GM12873 (cell line): ENCODE results near the gene P2RY6.
A peak's percentile ranks its signal among the peaks of the same experiment; 100 is the strongest.

Experiments
- TF ChIP-seq, protein P1 (sequence below): IDR thresholded peaks from 2 replicates; pipeline ENCODE4 v1.5.1; 2012; ENCODE audit warnings: low read depth, mild to moderate bottlenecking, moderate library complexity, low read length, control low read depth; ENCODE audit not compliant: insufficient read depth; ENCODE audit errors: missing control alignments

P2RY6 gene

GRCh38 chr11:73248526-73249185 is 23.5 kb upstream of the P2RY6 start:
- TF ChIP-seq, protein P1, sequence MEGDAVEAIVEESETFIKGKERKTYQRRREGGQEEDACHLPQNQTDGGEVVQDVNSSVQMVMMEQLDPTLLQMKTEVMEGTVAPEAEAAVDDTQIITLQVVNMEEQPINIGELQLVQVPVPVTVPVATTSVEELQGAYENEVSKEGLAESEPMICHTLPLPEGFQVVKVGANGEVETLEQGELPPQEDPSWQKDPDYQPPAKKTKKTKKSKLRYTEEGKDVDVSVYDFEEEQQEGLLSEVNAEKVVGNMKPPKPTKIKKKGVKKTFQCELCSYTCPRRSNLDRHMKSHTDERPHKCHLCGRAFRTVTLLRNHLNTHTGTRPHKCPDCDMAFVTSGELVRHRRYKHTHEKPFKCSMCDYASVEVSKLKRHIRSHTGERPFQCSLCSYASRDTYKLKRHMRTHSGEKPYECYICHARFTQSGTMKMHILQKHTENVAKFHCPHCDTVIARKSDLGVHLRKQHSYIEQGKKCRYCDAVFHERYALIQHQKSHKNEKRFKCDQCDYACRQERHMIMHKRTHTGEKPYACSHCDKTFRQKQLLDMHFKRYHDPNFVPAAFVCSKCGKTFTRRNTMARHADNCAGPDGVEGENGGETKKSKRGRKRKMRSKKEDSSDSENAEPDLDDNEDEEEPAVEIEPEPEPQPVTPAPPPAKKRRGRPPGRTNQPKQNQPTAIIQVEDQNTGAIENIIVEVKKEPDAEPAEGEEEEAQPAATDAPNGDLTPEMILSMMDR: no peak

- TF ChIP-seq, protein P1: no peak
Observed at GRCh38 chr11:73249304-73249703, 22.8 kb upstream of the P2RY6 start.

- TF ChIP-seq, protein P1: no peak
Observed at GRCh38 chr11:73249853-73250783, 22.0 kb upstream of the P2RY6 start.

DNA sequence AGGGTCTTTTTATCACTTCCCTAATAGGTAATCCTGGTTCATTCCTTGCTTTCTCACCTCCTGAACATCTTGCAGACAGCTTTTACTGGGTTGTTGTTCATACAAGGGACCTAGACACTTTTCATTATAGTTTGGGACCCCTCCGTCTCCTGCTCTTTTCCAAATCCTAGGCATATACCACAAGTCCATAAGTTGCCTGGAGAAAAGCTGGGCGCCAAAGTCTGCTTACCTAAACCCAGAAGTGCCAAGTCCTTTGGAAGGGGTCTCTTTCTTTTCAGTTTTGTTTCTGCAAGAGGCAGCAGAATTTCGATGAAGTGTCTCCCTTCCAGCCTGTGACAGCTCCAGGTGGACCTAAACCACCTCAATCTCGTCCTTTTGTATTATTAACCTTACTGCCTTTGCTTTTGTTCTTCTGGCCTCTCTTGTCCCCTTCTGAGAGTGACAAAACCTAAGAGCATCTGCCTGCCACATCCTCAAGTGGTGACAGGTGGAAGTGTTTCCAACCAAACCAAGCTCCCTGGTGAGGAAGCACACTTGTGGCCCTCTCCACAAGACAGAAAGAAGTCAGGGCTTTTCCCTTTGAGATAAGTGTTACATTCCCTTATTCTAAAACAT is 19.5 kb upstream of the P2RY6 start:
- TF ChIP-seq, protein P1: peak; percentile 47

DNA sequence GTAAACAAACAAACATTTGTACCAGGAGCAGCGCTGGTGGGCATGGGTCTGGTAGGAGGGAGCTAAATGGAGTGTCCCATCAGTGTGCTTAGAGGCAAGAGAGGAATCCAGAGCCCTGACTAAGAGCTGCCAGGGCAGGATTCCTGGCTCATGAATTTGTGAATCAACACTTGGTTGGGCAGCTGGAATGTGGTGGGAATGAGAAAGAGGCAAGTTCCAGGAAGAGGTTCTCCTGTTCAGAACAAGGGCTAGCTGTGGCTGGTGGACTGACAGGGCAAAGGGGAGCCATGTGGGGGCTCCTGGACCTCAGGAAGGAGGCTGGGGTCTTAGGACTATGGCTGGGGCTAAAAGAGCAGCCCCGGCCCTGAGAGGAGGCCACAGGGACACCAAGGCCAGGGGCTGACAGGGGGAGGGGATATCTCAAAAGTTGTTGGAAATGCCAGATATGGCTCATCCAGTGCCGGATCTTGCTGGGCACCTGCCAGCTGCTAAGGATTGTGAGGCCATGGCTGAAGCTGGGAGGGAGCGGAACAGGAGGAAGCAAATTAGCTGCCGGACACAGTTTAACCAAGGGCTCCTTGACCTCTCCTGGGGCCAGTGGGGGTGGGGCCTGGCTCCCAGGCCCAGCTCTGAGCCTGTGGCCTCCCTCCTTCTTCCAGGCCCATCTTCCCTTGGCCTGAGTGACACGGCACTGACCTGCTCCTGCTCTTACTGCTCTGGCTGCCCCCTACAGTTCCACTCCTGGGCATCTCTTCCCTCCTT is 14.6 kb upstream of the P2RY6 start:
- TF ChIP-seq, protein P1: no peak

DNA sequence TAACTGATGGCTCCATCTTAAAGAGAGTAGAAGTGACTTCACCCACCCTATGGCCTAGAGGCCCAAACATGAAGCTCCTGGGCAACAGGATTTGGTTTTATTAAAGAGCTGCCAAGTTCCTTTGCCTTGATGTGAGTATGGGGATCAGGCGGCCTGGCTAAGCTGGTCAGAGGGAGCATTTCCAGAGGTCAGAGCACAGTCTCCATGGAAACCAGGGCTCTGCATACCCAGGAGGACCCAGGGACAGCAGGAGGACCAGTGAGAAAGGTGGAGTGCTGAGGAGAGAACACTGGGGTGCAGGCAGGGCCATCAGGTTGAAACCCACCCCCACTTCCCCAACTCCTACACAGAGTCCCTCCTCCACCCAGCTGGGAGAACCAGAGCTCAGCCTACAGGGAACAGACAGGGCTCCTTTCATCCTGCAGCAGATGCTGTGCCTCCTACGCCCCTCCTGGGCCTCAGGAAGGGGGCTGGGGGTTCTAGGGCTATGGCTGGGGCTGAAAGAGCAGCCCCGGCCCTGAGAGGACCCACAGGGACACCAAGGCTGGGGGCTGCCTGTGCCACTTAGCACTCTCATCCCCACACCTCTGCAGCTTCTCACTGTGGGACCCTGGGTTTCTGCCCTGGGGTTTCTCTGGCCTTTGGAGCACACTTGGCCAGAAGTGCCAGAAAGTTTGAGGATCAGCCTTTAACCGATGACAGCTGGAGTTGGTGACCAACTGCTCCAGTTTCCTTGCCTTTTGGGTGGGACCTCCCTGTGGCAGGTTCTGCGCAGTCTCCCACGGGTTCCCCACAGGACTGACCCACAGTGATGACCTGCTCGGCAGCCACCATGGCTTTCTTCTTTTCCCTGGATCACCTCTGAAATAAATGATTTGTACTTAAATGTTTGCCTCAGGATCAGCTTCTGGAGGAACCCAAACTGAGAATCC is 13.8 kb upstream of the P2RY6 start:
- TF ChIP-seq, protein P1: no peak
